ENCODE data around the gene PBOV1.

GRCh38 chr6:138183790-138184134 is 34.5 kb downstream of the PBOV1 start:
- no peak for TF ChIP-seq POLR2A (IDR thresholded peaks at IDR 0.05)
- TF ChIP-seq, protein P1, sequence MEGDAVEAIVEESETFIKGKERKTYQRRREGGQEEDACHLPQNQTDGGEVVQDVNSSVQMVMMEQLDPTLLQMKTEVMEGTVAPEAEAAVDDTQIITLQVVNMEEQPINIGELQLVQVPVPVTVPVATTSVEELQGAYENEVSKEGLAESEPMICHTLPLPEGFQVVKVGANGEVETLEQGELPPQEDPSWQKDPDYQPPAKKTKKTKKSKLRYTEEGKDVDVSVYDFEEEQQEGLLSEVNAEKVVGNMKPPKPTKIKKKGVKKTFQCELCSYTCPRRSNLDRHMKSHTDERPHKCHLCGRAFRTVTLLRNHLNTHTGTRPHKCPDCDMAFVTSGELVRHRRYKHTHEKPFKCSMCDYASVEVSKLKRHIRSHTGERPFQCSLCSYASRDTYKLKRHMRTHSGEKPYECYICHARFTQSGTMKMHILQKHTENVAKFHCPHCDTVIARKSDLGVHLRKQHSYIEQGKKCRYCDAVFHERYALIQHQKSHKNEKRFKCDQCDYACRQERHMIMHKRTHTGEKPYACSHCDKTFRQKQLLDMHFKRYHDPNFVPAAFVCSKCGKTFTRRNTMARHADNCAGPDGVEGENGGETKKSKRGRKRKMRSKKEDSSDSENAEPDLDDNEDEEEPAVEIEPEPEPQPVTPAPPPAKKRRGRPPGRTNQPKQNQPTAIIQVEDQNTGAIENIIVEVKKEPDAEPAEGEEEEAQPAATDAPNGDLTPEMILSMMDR (IDR thresholded peaks at IDR 0.05) = no peak
